H1 (cell line): ENCODE data around the gene DIP2C.

Experiments
- CBX5 ChIP-seq: fragments of 300-800, 300-1000 bp; sonication (generic); IDR thresholded peaks from 2 replicates; pipeline ENCODE4 v1.7.1; 2016; ENCODE audit warnings: antibody characterized with exemption, low read length, low read depth
- CHD2 ChIP-seq: IDR thresholded peaks from 2 replicates; pipeline ENCODE4 v1.6.1; 2012; ENCODE audit warnings: low read length, improper control_type of control experiment
- EGR1 ChIP-seq: IDR thresholded peaks from 2 replicates; pipeline ENCODE4 v1.6.1; 2011; ENCODE audit warnings: low read depth, low read length, borderline replicate concordance
- EP300 ChIP-seq, 2 experiments: IDR thresholded peaks; 1 replicate in 1 of 2; 2 replicates in 1 of 2; pipeline ENCODE4 v1.6.1; 2011 to 2012; ENCODE audit warnings: low read depth in 2 of 2, low read length in 2 of 2, mild to moderate bottlenecking in 2 of 2, borderline replicate concordance in 1 of 2, inconsistent platforms in 1 of 2, moderate library complexity in 1 of 2
- EZH2 ChIP-seq: fragments of 200-600 bp; sonication (generic); IDR thresholded peaks from 2 replicates; pipeline ENCODE4 v1.7.1; 2012; ENCODE audit warnings: low read depth, mild to moderate bottlenecking, moderate library complexity, low read length, inconsistent platforms; ENCODE audit not compliant: severe bottlenecking
- POLR2AphosphoS5 ChIP-seq: IDR thresholded peaks from 2 replicates; pipeline ENCODE4 v1.6.1; 2011; ENCODE audit warnings: low read depth, low read length
- RAD21 ChIP-seq, 2 experiments: IDR thresholded peaks in 1 of 2; conservative IDR thresholded peaks in 1 of 2; 2 replicates each; pipeline ENCODE4 v1.6.1; 2011; ENCODE audit warnings: low read depth in 2 of 2, low read length in 2 of 2, improper control_type of control experiment in 1 of 2, inconsistent platforms in 1 of 2, mild to moderate bottlenecking in 1 of 2, moderate library complexity in 1 of 2
- RFX5 ChIP-seq: IDR thresholded peaks from 2 replicates; pipeline ENCODE4 v1.6.1; 2011; ENCODE audit warnings: low read depth, low read length, improper control_type of control experiment, borderline replicate concordance
- SP1 ChIP-seq: IDR thresholded peaks from 2 replicates; pipeline ENCODE4 v1.6.1; 2011; ENCODE audit warnings: low read depth, low read length
- TAF1 ChIP-seq: IDR thresholded peaks from 2 replicates; pipeline ENCODE4 v1.6.1; 2011; ENCODE audit warnings: mild to moderate bottlenecking, low read depth, low read length
- TBP ChIP-seq: IDR thresholded peaks from 2 replicates; pipeline ENCODE4 v1.6.1; 2011; ENCODE audit warnings: low read depth, low read length, improper control_type of control experiment
- YY1 ChIP-seq: IDR thresholded peaks from 2 replicates; pipeline ENCODE4 v1.6.1; 2011; ENCODE audit warnings: low read depth, mild to moderate bottlenecking, low read length
- TF ChIP-seq, protein P1 (sequence below), 3 experiments: IDR thresholded peaks; 1 replicate in 2 of 3; 2 replicates in 1 of 3; pipeline versions ENCODE4 v1.5.1 to v1.6.1; 2011; ENCODE audit warnings: low read length in 3 of 3, mild to moderate bottlenecking in 3 of 3, inconsistent platforms in 2 of 3, low read depth in 1 of 3, moderate library complexity in 1 of 3; ENCODE audit not compliant: insufficient read depth in 1 of 3; ENCODE audit errors: control extremely low read depth in 1 of 3

DNA sequence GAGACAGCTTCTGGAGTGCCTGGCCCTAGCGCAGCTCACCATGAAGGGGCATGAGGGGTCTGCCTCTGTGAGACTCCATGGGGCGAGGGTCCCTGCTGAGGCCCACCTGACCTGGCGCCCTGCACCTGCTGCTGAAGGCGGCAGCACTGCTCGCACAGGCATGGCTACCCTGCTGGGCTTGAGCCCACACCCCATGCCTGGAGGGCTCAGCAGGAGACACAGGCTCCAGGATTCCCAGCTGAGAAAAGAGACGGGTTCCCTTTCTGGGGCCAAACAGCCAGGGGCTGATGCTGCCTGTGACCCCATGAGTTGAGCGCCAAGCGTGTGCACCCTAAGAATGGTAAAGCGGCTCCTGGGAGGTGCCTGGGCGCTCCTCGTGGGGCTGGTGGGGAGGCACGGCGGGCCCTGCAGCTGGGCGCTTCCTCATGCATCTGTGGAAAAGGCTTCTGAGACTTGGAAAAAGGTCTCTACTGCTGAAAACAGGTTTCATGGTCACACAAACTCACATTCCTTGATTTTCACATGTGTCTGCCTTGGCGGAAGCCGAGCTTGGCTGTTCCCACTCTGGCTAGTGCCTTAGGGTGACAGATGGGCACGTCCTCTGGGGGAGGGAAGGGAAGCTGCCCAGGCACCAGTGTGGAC, 320.8 kb downstream of the DIP2C start:
- TF ChIP-seq, protein P1, sequence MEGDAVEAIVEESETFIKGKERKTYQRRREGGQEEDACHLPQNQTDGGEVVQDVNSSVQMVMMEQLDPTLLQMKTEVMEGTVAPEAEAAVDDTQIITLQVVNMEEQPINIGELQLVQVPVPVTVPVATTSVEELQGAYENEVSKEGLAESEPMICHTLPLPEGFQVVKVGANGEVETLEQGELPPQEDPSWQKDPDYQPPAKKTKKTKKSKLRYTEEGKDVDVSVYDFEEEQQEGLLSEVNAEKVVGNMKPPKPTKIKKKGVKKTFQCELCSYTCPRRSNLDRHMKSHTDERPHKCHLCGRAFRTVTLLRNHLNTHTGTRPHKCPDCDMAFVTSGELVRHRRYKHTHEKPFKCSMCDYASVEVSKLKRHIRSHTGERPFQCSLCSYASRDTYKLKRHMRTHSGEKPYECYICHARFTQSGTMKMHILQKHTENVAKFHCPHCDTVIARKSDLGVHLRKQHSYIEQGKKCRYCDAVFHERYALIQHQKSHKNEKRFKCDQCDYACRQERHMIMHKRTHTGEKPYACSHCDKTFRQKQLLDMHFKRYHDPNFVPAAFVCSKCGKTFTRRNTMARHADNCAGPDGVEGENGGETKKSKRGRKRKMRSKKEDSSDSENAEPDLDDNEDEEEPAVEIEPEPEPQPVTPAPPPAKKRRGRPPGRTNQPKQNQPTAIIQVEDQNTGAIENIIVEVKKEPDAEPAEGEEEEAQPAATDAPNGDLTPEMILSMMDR (IDR thresholded peaks at IDR 0.05; ENCODE audit: control extremely low read depth in 1 of 3, insufficient read depth in 1 of 3, low read depth in 1 of 3, low read length in 3 of 3), result no peak
- TF ChIP-seq EGR1 (no peak), TAF1 (no peak), CBX5 (no peak), POLR2AphosphoS5 (no peak), EZH2 (no peak), SP1 (no peak), RAD21 (IDR thresholded peaks at IDR 0.05 in 1 of 2, conservative IDR thresholded peaks at IDR 0.05 in 1 of 2; ENCODE audit: low read depth in 2 of 2, low read length in 2 of 2) (no peak), CHD2 (no peak), YY1 (no peak), RFX5 (no peak), EP300 (IDR thresholded peaks at IDR 0.05; ENCODE audit: borderline replicate concordance in 1 of 2, low read depth in 2 of 2, low read length in 2 of 2) (no peak), TBP (no peak)
